ENCODE data around the gene STEAP2. TPM values are rescaled to one million over a fixed set of nuclear protein-coding genes. Genes with fewer than 3 reads are reported as not detected.

The STEAP2 gene
- total RNA-seq, 1 donor from 2014 or later: 2.3 TPM

DNA sequence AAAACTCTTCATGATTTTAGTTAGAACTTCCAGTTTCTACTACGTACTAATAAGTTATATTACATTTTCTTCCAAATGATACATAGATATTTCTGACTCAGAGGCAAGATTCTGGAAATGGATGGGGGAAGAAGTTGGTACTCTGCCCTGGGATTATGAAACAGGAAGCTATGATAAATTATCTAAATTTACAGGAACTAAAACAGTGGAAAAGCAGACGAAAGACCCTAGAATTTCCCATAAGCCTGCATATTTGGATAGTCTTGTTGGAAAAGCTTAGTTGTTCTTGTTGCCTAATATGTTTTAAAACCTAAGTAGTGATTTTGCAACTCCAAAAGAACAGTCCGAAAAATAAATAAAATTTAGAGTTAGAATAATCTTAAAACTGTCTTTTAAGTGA is 55.3 kb downstream of the STEAP2 start:
- H3K4me2 ChIP-seq (ENCODE audit: low read length): no peak overlapping the region
- no peak overlapping the region for H3K4me3 ChIP-seq (ENCODE audit: insufficient read depth, low read depth, low read length)
- H3K36me3 Mint-ChIP-seq (ENCODE audit: low read depth, unreplicated experiment): no peaks in the 10 kb centered on the region
- H3K27ac Mint-ChIP-seq (ENCODE audit: unreplicated experiment): no peak overlapping the region
- TF ChIP-seq EZH2 (IDR thresholded peaks at IDR 0.05; ENCODE audit: insufficient read depth, low read length): no peak
- TF ChIP-seq, protein P1, sequence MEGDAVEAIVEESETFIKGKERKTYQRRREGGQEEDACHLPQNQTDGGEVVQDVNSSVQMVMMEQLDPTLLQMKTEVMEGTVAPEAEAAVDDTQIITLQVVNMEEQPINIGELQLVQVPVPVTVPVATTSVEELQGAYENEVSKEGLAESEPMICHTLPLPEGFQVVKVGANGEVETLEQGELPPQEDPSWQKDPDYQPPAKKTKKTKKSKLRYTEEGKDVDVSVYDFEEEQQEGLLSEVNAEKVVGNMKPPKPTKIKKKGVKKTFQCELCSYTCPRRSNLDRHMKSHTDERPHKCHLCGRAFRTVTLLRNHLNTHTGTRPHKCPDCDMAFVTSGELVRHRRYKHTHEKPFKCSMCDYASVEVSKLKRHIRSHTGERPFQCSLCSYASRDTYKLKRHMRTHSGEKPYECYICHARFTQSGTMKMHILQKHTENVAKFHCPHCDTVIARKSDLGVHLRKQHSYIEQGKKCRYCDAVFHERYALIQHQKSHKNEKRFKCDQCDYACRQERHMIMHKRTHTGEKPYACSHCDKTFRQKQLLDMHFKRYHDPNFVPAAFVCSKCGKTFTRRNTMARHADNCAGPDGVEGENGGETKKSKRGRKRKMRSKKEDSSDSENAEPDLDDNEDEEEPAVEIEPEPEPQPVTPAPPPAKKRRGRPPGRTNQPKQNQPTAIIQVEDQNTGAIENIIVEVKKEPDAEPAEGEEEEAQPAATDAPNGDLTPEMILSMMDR (IDR thresholded peaks at IDR 0.05; ENCODE audit: insufficient read depth, low read depth, low read length): no peak
- H3K79me2 ChIP-seq (ENCODE audit: insufficient read depth, low read length): no peaks in the 10 kb centered on the region
- no peak overlapping the region for H3K4me3 Mint-ChIP-seq (ENCODE audit: unreplicated experiment)
- peaks cover 6% of the 10 kb centered on the region for H3K4me1 ChIP-seq (ENCODE audit: insufficient read depth, low read length)
- no peak overlapping the region for H3K9ac ChIP-seq (ENCODE audit: low read length)
- no peak overlapping the region for H2AFZ ChIP-seq (ENCODE audit: low read depth, low read length)
- DNase-seq (ENCODE audit: low read depth): peak; percentile 41
- FAIRE-seq: no peak
- peaks cover 4% of the 10 kb centered on the region for H3K4me1 Mint-ChIP-seq (ENCODE audit: low read depth, unreplicated experiment)
- no peaks in the 10 kb centered on the region for H3K9me3 ChIP-seq (ENCODE audit: insufficient read depth, low read depth, low read length)
- H3K27ac ChIP-seq (ENCODE audit: low read depth, low read length): no peak overlapping the region
- no peaks in the 10 kb centered on the region for H4K20me1 ChIP-seq (ENCODE audit: insufficient read depth, low read length)
- no peaks in the 10 kb centered on the region for H3K27me3 ChIP-seq (ENCODE audit: insufficient read depth, low read length)
- no peaks in the 10 kb centered on the region for H3K9me3 Mint-ChIP-seq (ENCODE audit: unreplicated experiment)
- no peaks in the 10 kb centered on the region for H3K36me3 ChIP-seq (ENCODE audit: insufficient read depth, low read length)
- no peaks in the 10 kb centered on the region for H3K27me3 Mint-ChIP-seq (ENCODE audit: low read depth, unreplicated experiment)

GRCh38 chr7:90267263-90267858 is 55.8 kb downstream of the STEAP2 start:
- peaks cover 9% of the 10 kb centered on the region for H3K4me1 Mint-ChIP-seq (ENCODE audit: low read depth, unreplicated experiment)
- no peaks in the 10 kb centered on the region for H3K36me3 Mint-ChIP-seq (ENCODE audit: low read depth, unreplicated experiment)
- Histone ChIP-seq H3K4me1 (ENCODE audit: insufficient read depth, low read length) (peaks cover 6% of the 10 kb centered on the region), H3K36me3 (ENCODE audit: insufficient read depth, low read length) (no peaks in the 10 kb centered on the region), H3K27me3 (ENCODE audit: insufficient read depth, low read length) (no peaks in the 10 kb centered on the region), H4K20me1 (ENCODE audit: insufficient read depth, low read length) (no peaks in the 10 kb centered on the region), H2AFZ (ENCODE audit: low read depth, low read length) (no peak overlapping the region), H3K4me3 (ENCODE audit: insufficient read depth, low read depth, low read length) (no peak overlapping the region), H3K79me2 (ENCODE audit: insufficient read depth, low read length) (no peaks in the 10 kb centered on the region), H3K27ac (ENCODE audit: low read depth, low read length) (no peak overlapping the region), H3K4me2 (ENCODE audit: low read length) (no peak overlapping the region), H3K9me3 (ENCODE audit: insufficient read depth, low read depth, low read length) (no peaks in the 10 kb centered on the region), H3K9ac (ENCODE audit: low read length) (no peak overlapping the region)
- H3K4me3 Mint-ChIP-seq (ENCODE audit: unreplicated experiment): no peak overlapping the region
- H3K27ac Mint-ChIP-seq (ENCODE audit: unreplicated experiment): no peak overlapping the region
- FAIRE-seq (no peak), DNase-seq (ENCODE audit: low read depth) (no peak)
- no peak for TF ChIP-seq EZH2 (IDR thresholded peaks at IDR 0.05; ENCODE audit: insufficient read depth, low read length)
- TF ChIP-seq, protein P1 (IDR thresholded peaks at IDR 0.05; ENCODE audit: insufficient read depth, low read depth, low read length): no peak
- H3K27me3 Mint-ChIP-seq (ENCODE audit: low read depth, unreplicated experiment): no peaks in the 10 kb centered on the region
- no peaks in the 10 kb centered on the region for H3K9me3 Mint-ChIP-seq (ENCODE audit: unreplicated experiment)

DNA sequence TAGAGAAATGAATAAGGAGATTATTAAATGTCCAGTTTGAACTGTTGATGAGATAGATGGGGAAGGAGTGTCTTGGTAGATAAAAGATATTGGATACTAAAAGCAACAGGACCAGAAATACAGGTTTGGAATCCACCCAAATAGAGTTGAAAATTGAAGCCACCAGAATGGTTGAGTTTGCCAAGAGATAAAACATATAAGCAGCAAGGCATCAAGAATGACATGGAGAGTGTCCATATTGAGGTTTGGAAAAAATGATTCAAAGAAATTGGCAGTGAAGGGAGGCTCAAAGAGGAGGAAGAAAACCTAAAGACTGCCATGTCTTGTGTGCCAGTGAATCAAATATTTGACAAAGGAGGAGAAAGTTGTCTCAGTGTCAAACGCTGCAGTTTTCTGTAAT is 57.6 kb downstream of the STEAP2 start:
- H3K27me3 ChIP-seq (ENCODE audit: insufficient read depth, low read length): no peaks in the 10 kb centered on the region
- no peaks in the 10 kb centered on the region for H3K36me3 ChIP-seq (ENCODE audit: insufficient read depth, low read length)
- Mint-ChIP-seq H3K36me3 (ENCODE audit: low read depth, unreplicated experiment) (no peaks in the 10 kb centered on the region), H3K27ac (ENCODE audit: unreplicated experiment) (no peak overlapping the region), H3K9me3 (ENCODE audit: unreplicated experiment) (no peaks in the 10 kb centered on the region), H3K4me3 (ENCODE audit: unreplicated experiment) (no peak overlapping the region), H3K4me1 (ENCODE audit: low read depth, unreplicated experiment) (peaks cover 9% of the 10 kb centered on the region), H3K27me3 (ENCODE audit: low read depth, unreplicated experiment) (no peaks in the 10 kb centered on the region)
- no peak overlapping the region for H3K4me3 ChIP-seq (ENCODE audit: insufficient read depth, low read depth, low read length)
- no peaks in the 10 kb centered on the region for H4K20me1 ChIP-seq (ENCODE audit: insufficient read depth, low read length)
- FAIRE-seq (peak; percentile 13), DNase-seq (ENCODE audit: low read depth) (no peak)
- TF ChIP-seq, protein P1 (IDR thresholded peaks at IDR 0.05; ENCODE audit: insufficient read depth, low read depth, low read length): no peak
- TF ChIP-seq EZH2 (IDR thresholded peaks at IDR 0.05; ENCODE audit: insufficient read depth, low read length): no peak
- H3K9ac ChIP-seq (ENCODE audit: low read length): no peak overlapping the region
- H3K27ac ChIP-seq (ENCODE audit: low read depth, low read length): no peak overlapping the region
- H3K4me1 ChIP-seq (ENCODE audit: insufficient read depth, low read length): peaks cover 6% of the 10 kb centered on the region
- H2AFZ ChIP-seq (ENCODE audit: low read depth, low read length): no peak overlapping the region
- H3K79me2 ChIP-seq (ENCODE audit: insufficient read depth, low read length): no peaks in the 10 kb centered on the region
- H3K9me3 ChIP-seq (ENCODE audit: insufficient read depth, low read depth, low read length): no peaks in the 10 kb centered on the region
- H3K4me2 ChIP-seq (ENCODE audit: low read length): no peak overlapping the region
